ENCODE results near the gene KCNMA1. TPM values are rescaled to one million over a fixed set of nuclear protein-coding genes. Genes with fewer than 3 reads are reported as not detected.

The KCNMA1 gene
- polyA plus RNA-seq, 1 of the 3 experiments (the other 2 are of a cell fraction) = 107 TPM

- Histone ChIP-seq H4K20me1 (ENCODE audit: insufficient read depth) (no peaks in the 10 kb centered on the region), H3K79me2 (ENCODE audit: insufficient read depth) (no peaks in the 10 kb centered on the region), H2AFZ (ENCODE audit: low read depth) (no peak overlapping the region), H3K27me3 (ENCODE audit: insufficient read depth) (no peaks in the 10 kb centered on the region), H3K4me1 (ENCODE audit: control insufficient read depth in 1 of 2, insufficient read depth in 2 of 2, low read depth in 1 of 2, low read length in 1 of 2) (peaks cover 0 to 23% of the 10 kb centered on the region in 2 experiments; a peak in 2 of 4 replicates), H3K9me2 (no peaks in the 10 kb centered on the region), H3K36me3 (replicated peaks in 1 of 2; ENCODE audit: control insufficient read depth in 1 of 2, insufficient read depth in 2 of 2, low read length in 1 of 2) (peaks cover 0 to 4% of the 10 kb centered on the region in 2 experiments), H3K9ac (no peak overlapping the region), H3F3A (replicated peaks; ENCODE audit: insufficient read depth) (no peaks in the 10 kb centered on the region), H3K4me3 (ENCODE audit: low read depth in 2 of 2, low read length in 1 of 2) (no peak overlapping the region), H3K9me3 (no peaks in the 10 kb centered on the region), H3K4me2 (no peak overlapping the region), H3K27ac (ENCODE audit: low read depth in 2 of 2, low read length in 1 of 2) (peak overlapping the region in 1 of 2 experiments; percentile 87; a peak in 2 of 4 replicates)
- POLR2A ChIA-PET = interaction anchor here (0.7 to 3.0 kb wide), 6 partner anchors 10 to 326 kb away, joined by 3 to 16 read pairs (median 5); no protein-coding TSS in a partner anchor
- TF ChIP-seq EP300 (IDR thresholded peaks at IDR 0.05; ENCODE audit: borderline replicate concordance in 1 of 2, low read depth in 1 of 2, low read length in 1 of 2) = peak in 1 of 2 experiments; percentile 51; a peak in 1 of 4 replicates
- TF ChIP-seq TEAD4 (IDR thresholded peaks at IDR 0.05; ENCODE audit: borderline replicate concordance, insufficient read depth) = no peak
- TF ChIP-seq NFIC (IDR thresholded peaks at IDR 0.05; ENCODE audit: borderline replicate concordance) = no peak
- TF ChIP-seq JUND (IDR thresholded peaks at IDR 0.05) = no peak
- 0 out of 2 replicates have a peak, but pooled peaks have one; percentile 7 for TF ChIP-seq TCF12 (IDR thresholded peaks at IDR 0.05)
- TF ChIP-seq CTCF (IDR thresholded peaks at IDR 0.05) = no peak
- no peak for TF ChIP-seq IRF3 (IDR thresholded peaks at IDR 0.05; ENCODE audit: low read depth, low read length)
- 0 out of 2 replicates have a peak, but pooled peaks have one; percentile 24 for TF ChIP-seq FOXJ3 (CRISPR knock-in tag; IDR thresholded peaks at IDR 0.05)
- no peak for TF ChIP-seq SMC3 (IDR thresholded peaks at IDR 0.05; ENCODE audit: low read depth, low read length)
- no peak for TF ChIP-seq ZBTB33 (IDR thresholded peaks at IDR 0.05; ENCODE audit: borderline replicate concordance, low read depth)
- TF ChIP-seq GATA2 (CRISPR knock-in tag; IDR thresholded peaks at IDR 0.05) = peak; percentile 84
- peak; percentile 38; the same call in 1 of the 2 replicates for TF ChIP-seq RCOR1 (IDR thresholded peaks at IDR 0.05; ENCODE audit: low read length)
- TF ChIP-seq RAD21 (IDR thresholded peaks at IDR 0.05; ENCODE audit: low read length) = peak; percentile 6; the same call in 1 of the 2 replicates
- 38% methylated on average over 9 of the region's 9 CpGs for whole genome bisulfite sequencing (ENCODE audit: low lambda C conversion rate)
- DNase-seq = peak; percentile 34
- CTCF ChIA-PET = interaction anchor here (0.7 to 1.8 kb wide), 10 partner anchors 13 to 327 kb away, joined by 3 to 7 read pairs (median 4); no protein-coding TSS in a partner anchor
Measured at GRCh38 chr10:76879116-76879913, 758.3 kb downstream of the KCNMA1 start.

All from SK-N-SH (cell line).